HG03565 (cell line): ENCODE results near the gene MTHFD2.
"Not testable (repeated sequence)": the region's sequence is repeated elsewhere in the genome, so short reads cannot be mapped to it uniquely, and the experiment has no call there.

Source experiments
- ATAC-seq: cut with Tn5 transposase; IDR thresholded peaks from one replicate; pipeline ENCODE4 v1.9.1; 2021; ENCODE audit warnings: mild to moderate bottlenecking, moderate library complexity; ENCODE audit not compliant: unreplicated experiment

The MTHFD2 gene

GRCh38 chr2:74198461-74199274 is at the start of gene MTHFD2:
MTHFD2 (plus strand) TSS chr2:74198615; CDS start chr2:74198642, 27 bp downstream.
- ATAC-seq = peak; percentile 81

GRCh38 chr2:74149247-74149525 is 49.2 kb upstream of the MTHFD2 start:
- no peak for ATAC-seq

- ATAC-seq = no peak
These were observed 48.7 kb upstream of the MTHFD2 start for GRCh38 chr2:74149570-74150319.

- no peak for ATAC-seq
These were observed 45.5 kb upstream of the MTHFD2 start for GRCh38 chr2:74152954-74153353.

- no peak for ATAC-seq
These were observed 42.6 kb upstream of the MTHFD2 start for GRCh38 chr2:74155830-74156229.

- ATAC-seq = no peak
These were observed 35.5 kb upstream of the MTHFD2 start for GRCh38 chr2:74162951-74163350.

GRCh38 chr2:74164761-74165160 is 33.7 kb upstream of the MTHFD2 start:
- no peak for ATAC-seq

- peak; percentile 61 for ATAC-seq
These were observed 29.7 kb upstream of the MTHFD2 start for GRCh38 chr2:74168739-74169138.

GRCh38 chr2:74174909-74175308 is 23.5 kb upstream of the MTHFD2 start:
- ATAC-seq = no peak

GRCh38 chr2:74177696-74178095 is 20.7 kb upstream of the MTHFD2 start:
- ATAC-seq = no peak

GRCh38 chr2:74178211-74179062 is 20.0 kb upstream of the MTHFD2 start, which contains the start of gene MOB1A:
MOB1A (minus strand) TSS chr2:74178879; CDS start chr2:74178674, 205 bp downstream.
- ATAC-seq = peak; percentile 66

- peak; percentile 3 for ATAC-seq
These were observed 19.2 kb upstream of the MTHFD2 start for GRCh38 chr2:74179063-74179865.

- peak; percentile 28 for ATAC-seq
These were observed 16.7 kb upstream of the MTHFD2 start for GRCh38 chr2:74181739-74182138.

- no peak for ATAC-seq
These were observed 14.5 kb upstream of the MTHFD2 start for GRCh38 chr2:74183878-74184277.

GRCh38 chr2:74186038-74186437 is 12.4 kb upstream of the MTHFD2 start:
- ATAC-seq = peak; percentile 53

GRCh38 chr2:74186706-74187105 is 11.7 kb upstream of the MTHFD2 start:
- ATAC-seq = not testable (repeated sequence)

- no peak for ATAC-seq
These were observed 10.3 kb upstream of the MTHFD2 start for GRCh38 chr2:74188018-74188601.

- ATAC-seq = no peak
These were observed 9.7 kb upstream of the MTHFD2 start for GRCh38 chr2:74188696-74189095.

- ATAC-seq = no peak
These were observed 6.6 kb upstream of the MTHFD2 start for GRCh38 chr2:74191596-74192380.
